Measurements from ENCODE around the gene NUP37.
"Not testable (repeated sequence)": the region's sequence is repeated elsewhere in the genome, so short reads cannot be mapped to it uniquely, and the experiment has no call there.

Gene NUP37

DNA sequence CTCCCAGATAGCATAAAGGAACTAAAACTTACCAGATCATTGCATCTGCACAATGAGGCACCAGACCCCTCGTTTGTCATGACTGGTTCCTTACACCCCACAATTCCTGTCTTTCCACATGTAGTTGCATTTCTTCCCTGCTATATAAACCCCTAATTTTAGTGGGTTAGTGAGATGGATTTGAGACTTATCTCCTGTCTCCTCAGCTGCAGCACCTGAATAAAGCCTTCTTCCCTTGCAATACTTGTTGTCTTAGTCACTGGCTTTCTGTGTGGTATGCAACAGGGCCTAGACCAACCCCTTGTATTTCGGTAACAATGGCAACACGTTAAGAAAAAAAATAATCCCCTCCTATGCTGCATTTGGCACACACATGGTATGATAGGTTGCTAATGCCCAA lies 13.0 kb downstream of the NUP37 start:
- TF ChIP-seq, protein P1, sequence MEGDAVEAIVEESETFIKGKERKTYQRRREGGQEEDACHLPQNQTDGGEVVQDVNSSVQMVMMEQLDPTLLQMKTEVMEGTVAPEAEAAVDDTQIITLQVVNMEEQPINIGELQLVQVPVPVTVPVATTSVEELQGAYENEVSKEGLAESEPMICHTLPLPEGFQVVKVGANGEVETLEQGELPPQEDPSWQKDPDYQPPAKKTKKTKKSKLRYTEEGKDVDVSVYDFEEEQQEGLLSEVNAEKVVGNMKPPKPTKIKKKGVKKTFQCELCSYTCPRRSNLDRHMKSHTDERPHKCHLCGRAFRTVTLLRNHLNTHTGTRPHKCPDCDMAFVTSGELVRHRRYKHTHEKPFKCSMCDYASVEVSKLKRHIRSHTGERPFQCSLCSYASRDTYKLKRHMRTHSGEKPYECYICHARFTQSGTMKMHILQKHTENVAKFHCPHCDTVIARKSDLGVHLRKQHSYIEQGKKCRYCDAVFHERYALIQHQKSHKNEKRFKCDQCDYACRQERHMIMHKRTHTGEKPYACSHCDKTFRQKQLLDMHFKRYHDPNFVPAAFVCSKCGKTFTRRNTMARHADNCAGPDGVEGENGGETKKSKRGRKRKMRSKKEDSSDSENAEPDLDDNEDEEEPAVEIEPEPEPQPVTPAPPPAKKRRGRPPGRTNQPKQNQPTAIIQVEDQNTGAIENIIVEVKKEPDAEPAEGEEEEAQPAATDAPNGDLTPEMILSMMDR (IDR thresholded peaks at IDR 0.05; ENCODE audit: extremely low read depth, insufficient read depth, missing control alignments), result no peak
- in situ Hi-C loops (cut with MboI; ENCODE audit: low pct_unique_long_range_greater_than_20kb, low sequenced_read_pairs, unreplicated experiment), result no loop called here
- no peak for DNase-seq (ENCODE audit: low spot score)

DNA sequence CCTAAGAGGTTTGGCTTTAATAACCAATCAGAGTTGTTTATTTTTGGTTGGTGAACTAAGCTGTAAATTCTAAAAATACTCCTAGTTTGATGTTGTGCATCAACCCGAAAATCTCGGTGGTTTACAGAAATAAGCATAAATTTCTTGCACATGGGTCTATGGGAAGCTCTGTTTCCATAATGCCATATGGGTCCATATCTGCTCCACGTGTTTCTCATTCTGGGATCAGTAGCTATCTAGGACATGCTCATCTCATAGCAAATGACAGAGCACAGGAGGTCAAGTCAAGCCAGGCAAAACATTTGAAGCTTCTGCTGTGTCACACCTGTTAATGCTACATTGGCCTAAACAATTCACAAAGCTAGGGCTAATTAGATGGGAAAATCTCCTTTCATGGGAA lies 23.1 kb downstream of the NUP37 start:
- TF ChIP-seq, protein P1 (IDR thresholded peaks at IDR 0.05; ENCODE audit: extremely low read depth, insufficient read depth, missing control alignments), result no peak
- in situ Hi-C loops (cut with MboI; ENCODE audit: low pct_unique_long_range_greater_than_20kb, low sequenced_read_pairs, unreplicated experiment), result no loop called here

DNA sequence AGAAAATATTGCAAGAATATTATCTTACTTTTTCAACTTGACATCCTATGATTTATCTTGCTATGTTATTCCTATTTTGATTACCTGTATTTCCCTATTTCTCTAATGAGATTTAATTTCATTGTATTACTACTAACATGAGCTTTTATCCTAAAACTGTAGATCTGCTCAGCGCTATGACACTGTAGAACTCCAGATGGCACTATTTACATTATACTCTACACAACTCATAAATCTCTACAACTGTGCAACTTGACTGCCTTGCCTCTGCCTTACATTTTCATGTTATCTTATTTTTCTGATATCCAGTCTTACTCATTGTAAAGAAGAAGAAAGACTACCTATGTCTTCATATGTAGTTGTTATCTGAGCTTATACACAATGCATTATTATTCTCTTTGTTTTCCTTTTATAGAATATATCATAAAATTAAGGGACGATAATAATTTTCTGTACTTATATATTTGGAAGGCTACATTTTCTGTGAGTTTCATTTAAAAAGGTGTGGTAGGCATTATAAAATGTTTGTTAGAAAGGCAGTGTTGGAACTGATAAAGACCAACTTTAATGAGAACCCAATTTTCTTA lies 24.1 kb downstream of the NUP37 start:
- DNase-seq (ENCODE audit: low spot score), result no peak
- in situ Hi-C loops (cut with MboI; ENCODE audit: low pct_unique_long_range_greater_than_20kb, low sequenced_read_pairs, unreplicated experiment), result no loop called here
- TF ChIP-seq, protein P1 (IDR thresholded peaks at IDR 0.05; ENCODE audit: extremely low read depth, insufficient read depth, missing control alignments), result peak; percentile 51

More for the DNA sequence above, 23.1 kb downstream of the NUP37 start:
- DNase-seq (ENCODE audit: low spot score), result no peak

DNA sequence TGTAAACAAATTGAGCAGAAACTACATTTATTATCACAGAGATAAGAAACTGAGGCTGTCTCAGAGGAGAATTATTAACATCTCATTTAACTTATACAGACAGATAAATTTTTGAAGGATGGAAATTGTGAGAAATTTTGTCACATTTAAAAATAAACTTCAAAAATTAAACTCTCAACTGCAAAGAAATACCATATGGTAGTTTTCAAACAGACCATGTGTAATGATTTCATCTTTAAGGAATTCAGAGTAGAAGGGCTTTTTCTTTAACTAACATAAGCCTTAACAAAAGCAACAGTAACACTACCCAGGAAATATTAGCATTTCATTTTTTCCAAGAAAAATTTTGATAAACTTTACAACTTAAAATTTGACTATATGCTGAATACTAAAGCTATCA lies 26.6 kb downstream of the NUP37 start:
- TF ChIP-seq, protein P1 (IDR thresholded peaks at IDR 0.05; ENCODE audit: extremely low read depth, insufficient read depth, missing control alignments), result no peak
- in situ Hi-C loops (cut with MboI; ENCODE audit: low pct_unique_long_range_greater_than_20kb, low sequenced_read_pairs, unreplicated experiment), result no loop called here
- no peak for DNase-seq (ENCODE audit: low spot score)

DNA sequence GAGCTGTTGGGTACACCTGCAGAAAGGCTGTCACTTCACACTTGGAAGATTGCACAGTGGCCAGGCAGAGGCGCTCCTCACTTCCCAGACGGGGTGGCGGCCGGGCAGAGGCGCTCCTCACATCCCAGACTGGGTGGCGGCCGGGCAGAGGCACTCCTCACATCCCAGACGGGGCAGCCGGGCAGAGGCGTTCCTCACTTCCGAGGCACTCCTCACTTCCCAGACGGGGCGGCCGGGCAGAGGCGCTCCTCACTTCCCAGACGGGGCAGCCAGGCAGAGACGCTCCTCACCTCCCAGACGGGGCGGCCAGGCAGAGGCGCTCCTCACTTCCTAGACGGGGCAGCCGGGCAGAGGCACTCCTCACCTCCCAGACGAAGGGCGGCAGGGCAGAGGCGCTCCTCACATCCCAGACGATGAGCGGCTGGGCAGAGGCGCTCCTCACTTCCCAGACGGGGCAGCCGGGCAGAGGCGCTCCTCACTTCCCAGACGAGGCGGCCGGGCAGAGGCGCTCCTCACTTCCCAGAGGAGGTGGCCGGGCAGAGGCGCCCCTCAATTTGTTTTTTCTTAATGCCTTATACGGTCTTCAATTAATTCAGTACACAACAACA lies 30.6 kb downstream of the NUP37 start:
- in situ Hi-C loops (cut with MboI; ENCODE audit: low pct_unique_long_range_greater_than_20kb, low sequenced_read_pairs, unreplicated experiment); DNase-seq (ENCODE audit: low spot score): not testable (repeated sequence)

DNA sequence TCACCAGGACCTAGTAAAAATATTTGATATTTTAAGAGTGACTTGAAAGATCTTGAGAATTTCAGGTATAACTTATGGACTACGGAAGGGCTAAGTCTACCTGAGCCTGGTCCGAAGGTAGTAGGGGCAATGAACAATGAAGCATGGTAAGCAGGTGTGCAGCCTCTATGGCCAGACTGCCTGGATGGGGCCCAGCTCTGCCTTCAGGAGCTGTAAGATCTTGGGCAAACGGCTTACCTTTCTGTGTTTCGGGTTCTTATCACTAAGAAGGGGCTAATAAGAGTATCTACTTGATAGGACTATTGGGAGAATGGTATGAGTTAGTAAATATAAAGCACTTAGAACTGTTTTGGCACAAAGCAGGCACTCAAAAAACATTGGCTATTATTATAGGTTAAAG lies 39.1 kb downstream of the NUP37 start:
- TF ChIP-seq, protein P1 (IDR thresholded peaks at IDR 0.05; ENCODE audit: extremely low read depth, insufficient read depth, missing control alignments), result no peak
- DNase-seq (ENCODE audit: low spot score), result no peak
- in situ Hi-C loops (cut with MboI; ENCODE audit: low pct_unique_long_range_greater_than_20kb, low sequenced_read_pairs, unreplicated experiment), result no loop called here

DNA sequence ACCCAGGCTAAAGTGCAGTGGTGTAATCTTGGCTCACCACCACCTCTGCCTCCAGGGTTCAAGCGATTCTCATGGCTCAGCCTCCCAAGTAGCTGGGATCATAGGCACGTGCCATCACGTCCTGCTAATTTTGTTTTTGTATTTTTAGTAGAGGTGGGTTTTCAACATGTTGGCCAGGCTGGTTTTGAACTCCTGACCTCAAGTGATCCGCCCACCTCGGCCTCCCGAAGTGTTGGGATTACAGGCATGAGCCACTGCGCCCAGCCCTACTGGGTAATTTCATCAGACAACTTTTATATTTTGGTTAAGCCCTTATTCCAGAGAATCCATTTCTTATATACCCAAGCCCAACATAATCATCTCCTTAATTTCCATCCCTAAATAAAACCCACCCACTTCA lies 47.8 kb downstream of the NUP37 start:
- in situ Hi-C loops (cut with MboI; ENCODE audit: low pct_unique_long_range_greater_than_20kb, low sequenced_read_pairs, unreplicated experiment); DNase-seq (ENCODE audit: low spot score): not testable (repeated sequence)

DNA sequence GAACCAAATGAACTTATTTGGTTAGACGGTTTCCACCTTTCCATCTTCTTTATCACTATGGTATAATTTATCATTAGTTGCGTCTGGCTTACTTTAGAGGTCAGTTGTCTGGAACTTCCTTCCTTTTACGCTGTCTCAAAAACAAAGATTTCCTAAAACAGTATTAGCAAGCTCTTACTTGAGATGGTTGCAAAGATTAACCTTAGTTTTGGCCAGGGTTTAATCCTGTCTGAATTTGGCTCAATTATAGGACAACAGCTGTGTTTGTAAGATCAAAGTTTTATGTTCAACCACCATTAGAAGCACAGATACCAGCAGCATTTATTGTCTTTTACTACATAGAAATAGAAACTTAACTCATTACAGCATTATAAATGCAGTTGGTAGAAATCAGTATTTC lies 50.2 kb downstream of the NUP37 start:
- in situ Hi-C loops (cut with MboI; ENCODE audit: low pct_unique_long_range_greater_than_20kb, low sequenced_read_pairs, unreplicated experiment), result no loop called here
- TF ChIP-seq, protein P1 (IDR thresholded peaks at IDR 0.05; ENCODE audit: extremely low read depth, insufficient read depth, missing control alignments), result no peak
- no peak for DNase-seq (ENCODE audit: low spot score)
